Activated naive CD4-positive, alpha-beta T cell treated with Interleukin-2 at 50 U/mL for 16 hours (primary cell): ENCODE results near the gene MEG3.

Source experiments
- DNase-seq: peaks from one replicate; pipeline ENCODE4 v3.0.0-alpha.2; 2020

MEG3 gene

GRCh38 chr14:100884456-100884855 is 58.5 kb downstream of the MEG3 start:
- DNase-seq: no peak

DNA sequence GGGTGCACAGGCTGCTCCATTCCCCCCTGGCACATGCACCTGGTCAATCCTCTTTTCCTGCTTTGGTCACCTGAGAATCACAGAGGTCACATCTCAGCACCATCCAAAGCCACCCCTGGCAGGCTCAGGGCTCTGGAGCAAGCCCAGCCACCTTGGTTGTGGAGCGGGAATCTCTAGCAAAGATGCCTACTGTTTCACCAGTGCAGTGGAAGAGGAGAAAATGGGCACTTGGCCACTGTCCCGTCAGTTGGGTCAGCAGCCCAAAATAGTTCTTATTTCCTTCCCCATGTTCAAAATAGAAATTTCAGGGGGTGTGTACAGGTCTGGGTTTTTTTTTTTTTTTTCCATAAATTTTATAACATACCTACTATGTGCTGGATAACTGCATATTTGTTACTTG is 59.3 kb downstream of the MEG3 start:
- DNase-seq: no peak

GRCh38 chr14:100885617-100886016 is 59.7 kb downstream of the MEG3 start:
- no peak for DNase-seq

GRCh38 chr14:100887728-100888335 is 61.9 kb downstream of the MEG3 start:
- DNase-seq: no peak

- no peak for DNase-seq
These were observed 62.9 kb downstream of the MEG3 start for GRCh38 chr14:100888789-100889315.

DNA sequence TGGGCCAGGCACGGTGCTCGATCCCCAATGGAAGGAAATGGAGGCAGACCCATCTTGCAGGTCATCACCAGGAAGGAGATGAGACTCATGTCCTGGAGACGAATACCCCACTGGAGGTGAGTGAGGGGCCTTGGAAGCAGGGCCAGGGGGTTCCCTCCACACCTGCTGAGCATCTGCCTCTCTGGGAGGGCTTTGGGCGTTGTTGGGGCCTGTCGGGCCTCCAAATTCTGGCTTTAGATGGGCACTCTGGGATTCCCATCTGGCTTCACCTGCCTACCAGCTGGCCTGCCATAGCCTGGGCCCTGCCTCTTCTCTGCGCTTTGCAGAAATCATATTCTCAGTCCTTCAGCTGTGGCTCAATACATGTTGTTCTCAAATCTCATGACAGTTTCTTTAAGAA is 63.7 kb downstream of the MEG3 start:
- no peak for DNase-seq

DNA sequence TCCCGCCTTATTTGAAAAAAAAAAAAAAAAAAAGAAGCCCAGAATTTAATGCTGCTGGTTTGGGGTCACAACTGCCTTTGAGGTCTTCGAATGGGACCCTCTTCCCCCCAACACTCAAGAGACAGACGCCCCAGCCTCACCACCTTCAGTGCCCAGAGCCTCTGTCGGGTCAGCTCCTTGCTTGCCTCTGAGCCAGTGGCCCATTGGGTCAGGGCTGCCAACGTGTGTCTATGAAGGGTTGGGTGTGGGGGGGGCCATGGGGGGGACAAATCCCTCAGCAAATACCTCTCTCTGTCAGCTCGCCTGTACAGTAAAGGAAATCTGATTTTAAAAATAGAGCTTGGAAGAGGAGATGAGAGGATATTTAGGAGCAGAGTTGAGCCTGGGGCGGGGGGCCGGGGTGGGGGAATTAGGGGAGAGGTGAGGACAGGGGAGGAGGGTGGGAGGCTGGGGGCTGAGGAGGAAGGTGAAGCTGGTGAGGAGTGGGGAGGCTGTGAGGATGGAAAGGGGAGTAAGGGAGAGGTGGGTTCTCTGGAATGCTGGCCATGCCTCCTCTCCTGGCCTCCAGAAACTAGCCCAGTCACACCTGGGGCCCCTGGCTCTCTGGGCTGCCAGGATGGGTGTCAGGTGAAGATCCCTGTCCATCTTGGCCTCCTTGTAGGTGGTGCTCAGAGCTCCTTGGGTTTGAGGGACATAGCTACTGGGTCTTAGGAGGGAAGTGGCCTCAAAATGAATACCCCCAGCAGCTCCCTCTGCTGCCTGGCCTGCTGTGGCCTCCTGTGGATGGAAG is 64.3 kb downstream of the MEG3 start:
- no peak for DNase-seq

GRCh38 chr14:100891051-100891450 is 65.1 kb downstream of the MEG3 start:
- DNase-seq: no peak

- no peak for DNase-seq
These were observed 65.9 kb downstream of the MEG3 start for GRCh38 chr14:100891501-100892445.

- DNase-seq: no peak
These were observed 66.7 kb downstream of the MEG3 start for GRCh38 chr14:100892496-100893227.

- no peak for DNase-seq
These were observed 67.3 kb downstream of the MEG3 start for GRCh38 chr14:100893228-100893601.

DNA sequence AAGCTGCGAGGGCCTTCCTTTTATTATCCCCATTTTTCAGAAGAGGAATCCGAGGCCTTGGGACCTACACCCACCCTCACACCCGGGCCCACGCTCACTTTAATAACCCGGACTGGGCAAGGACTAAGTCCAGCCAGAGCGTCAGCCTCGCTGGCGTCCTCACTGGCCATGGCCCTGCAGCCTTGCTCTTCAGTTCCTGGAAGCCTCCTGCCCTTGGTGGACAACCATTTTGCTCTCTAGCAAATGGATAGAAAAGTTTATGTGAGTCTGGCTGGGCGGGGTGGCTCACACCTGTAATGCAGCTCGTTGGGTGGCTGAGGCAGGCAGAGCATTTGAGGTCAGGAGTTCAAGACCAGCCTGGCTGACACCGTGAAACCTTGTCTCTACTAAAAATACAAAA is 67.8 kb downstream of the MEG3 start:
- no peak for DNase-seq

GRCh38 chr14:100894416-100894815 is 68.5 kb downstream of the MEG3 start:
- DNase-seq: no peak

GRCh38 chr14:100895411-100895810 is 69.5 kb downstream of the MEG3 start:
- DNase-seq: no peak

DNA sequence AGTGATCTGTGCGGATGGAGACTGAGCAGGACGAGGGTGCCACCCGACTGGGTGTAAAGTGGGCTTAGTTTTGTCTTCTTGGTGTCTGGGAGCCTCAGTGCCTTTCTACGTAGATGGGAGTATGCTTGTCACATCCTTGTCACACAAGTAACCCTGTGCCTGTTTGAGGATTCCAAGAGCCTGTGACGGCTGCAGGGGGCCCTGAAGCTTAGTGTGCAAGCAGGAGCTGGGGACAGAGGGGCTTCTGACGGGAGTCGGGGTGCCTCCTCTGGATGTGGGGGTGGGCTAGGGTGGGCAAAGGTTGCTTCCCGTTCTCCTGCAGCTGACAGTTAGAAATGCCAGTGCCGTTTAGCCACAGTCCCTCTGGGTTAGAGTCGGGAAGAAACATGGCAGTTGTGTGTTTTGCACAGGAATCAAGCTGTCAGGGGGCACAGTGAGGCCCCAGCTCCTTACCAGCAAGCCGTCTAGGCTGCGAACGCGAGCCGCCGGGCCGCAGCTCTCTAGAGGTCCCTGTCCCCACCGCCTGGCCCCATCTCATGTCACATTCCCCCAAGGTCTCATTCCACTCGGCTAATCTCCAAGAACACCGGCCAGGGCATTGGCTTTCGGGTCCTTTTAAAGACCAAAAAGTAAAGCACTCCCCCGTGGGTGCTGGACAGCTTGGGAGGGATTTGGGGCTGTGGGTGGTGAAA is 70.6 kb downstream of the MEG3 start:
- no peak for DNase-seq

- no peak for DNase-seq
These were observed 72.5 kb downstream of the MEG3 start for GRCh38 chr14:100898465-100898864.

- no peak for DNase-seq
These were observed 73.3 kb downstream of the MEG3 start for GRCh38 chr14:100898935-100899883.

GRCh38 chr14:100899884-100900771 is 74.2 kb downstream of the MEG3 start:
- no peak for DNase-seq

DNA sequence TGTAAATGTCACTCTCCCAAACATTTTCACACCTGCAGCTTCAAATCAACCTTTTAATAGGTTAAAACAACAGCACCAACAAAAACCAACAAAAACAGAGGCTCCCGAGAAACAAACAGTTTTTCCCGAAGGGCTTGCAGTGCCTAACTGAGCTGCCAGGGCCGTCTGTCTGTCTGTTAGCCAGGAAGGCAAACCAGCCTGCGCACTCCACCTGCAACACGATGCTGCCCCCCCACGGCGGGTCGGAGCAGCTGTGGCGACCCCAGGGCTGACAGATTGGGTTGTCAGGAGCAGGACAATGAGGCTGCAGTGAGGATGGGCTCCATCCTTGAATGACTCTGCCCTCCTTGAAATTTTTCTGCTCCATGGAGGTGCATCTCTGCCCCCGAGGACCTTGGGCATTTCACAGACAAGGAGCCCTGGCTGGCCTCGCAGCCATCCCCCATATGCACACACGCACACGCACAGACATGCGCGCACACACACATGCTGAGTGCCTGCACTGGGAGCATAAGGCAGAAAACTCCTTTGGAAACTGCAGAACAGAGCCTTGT is 75.0 kb downstream of the MEG3 start:
- no peak for DNase-seq
